ENCODE results near the gene PTPRC. TPM values are rescaled to one million over a fixed set of nuclear protein-coding genes. Genes with fewer than 3 reads are reported as not detected.

PTPRC gene
- total and polyA plus RNA-seq, 7 donors: 0.42 to 7.0 (median 3.9) TPM

- no peak for TF ChIP-seq CTCF (IDR thresholded peaks at IDR 0.05)
- ATAC-seq (no peak), DNase-seq (no peak)
- Histone ChIP-seq H3K36me3 (ENCODE audit: insufficient read depth in 1 of 2, low read depth in 1 of 2) (no peaks in the 10 kb centered on the region), H3K9me3 (no peaks in the 10 kb centered on the region), H3K4me3 (no peak overlapping the region), H3K27me3 (ENCODE audit: insufficient read depth in 3 of 3, low read length in 2 of 3) (no peaks in the 10 kb centered on the region), H3K27ac (no peak overlapping the region), H3K4me1 (no peaks in the 10 kb centered on the region)
- intact Hi-C loops (cut with DNase I): loop anchor here in 1 of 2 donors (10.0 kb wide), 1 partner anchor 793 kb away; no protein-coding TSS in a partner anchor
- WGBS, 3 donors: 67 to 73% (median 69%) methylated on average over 3 of the region's 3 CpGs
These were observed 112.9 kb downstream of the PTPRC start for GRCh38 chr1:198751741-198752140.

GRCh38 chr1:198754670-198755069 lies 115.8 kb downstream of the PTPRC start:
- Histone ChIP-seq H3K36me3 (ENCODE audit: insufficient read depth in 1 of 2, low read depth in 1 of 2) (no peaks in the 10 kb centered on the region), H3K27me3 (ENCODE audit: insufficient read depth in 3 of 3, low read length in 2 of 3) (no peaks in the 10 kb centered on the region), H3K4me3 (no peak overlapping the region), H3K9me3 (no peaks in the 10 kb centered on the region), H3K27ac (no peak overlapping the region), H3K4me1 (no peaks in the 10 kb centered on the region)
- ATAC-seq (no peak), DNase-seq (no peak)
- intact Hi-C loops (cut with DNase I): loop anchor here (5.0 to 10.0 kb wide), 2 partner anchors 790 to 798 kb away; no protein-coding TSS in a partner anchor
- WGBS, 3 donors: 70 to 76% (median 75%) methylated on average over 1 of the region's 1 CpG
- no peak for TF ChIP-seq CTCF (IDR thresholded peaks at IDR 0.05)

GRCh38 chr1:198755715-198756114 lies 116.9 kb downstream of the PTPRC start:
- 63 to 77% (median 76%) methylated on average over 2 of the region's 2 CpGs for WGBS, 3 donors

GRCh38 chr1:198756470-198756869 lies 117.6 kb downstream of the PTPRC start:
- intact Hi-C loops (cut with DNase I): loop anchor here (5.0 to 10.0 kb wide), 2 partner anchors 788 to 796 kb away; no protein-coding TSS in a partner anchor
- ATAC-seq: peak in 1 of 4 donors; percentile 49
- Histone ChIP-seq H3K27ac (no peak overlapping the region), H3K4me1 (no peaks in the 10 kb centered on the region), H3K9me3 (no peaks in the 10 kb centered on the region), H3K36me3 (ENCODE audit: insufficient read depth in 1 of 2, low read depth in 1 of 2) (no peaks in the 10 kb centered on the region), H3K4me3 (no peak overlapping the region), H3K27me3 (ENCODE audit: insufficient read depth in 3 of 3, low read length in 2 of 3) (no peaks in the 10 kb centered on the region)
- TF ChIP-seq CTCF (IDR thresholded peaks at IDR 0.05): peak; percentile 45
- DNase-seq: no peak

More at GRCh38 chr1:198755715-198756114, 116.9 kb downstream of the PTPRC start:
- Histone ChIP-seq H3K4me1 (no peaks in the 10 kb centered on the region), H3K4me3 (no peak overlapping the region), H3K9me3 (no peaks in the 10 kb centered on the region), H3K27ac (no peak overlapping the region), H3K27me3 (ENCODE audit: insufficient read depth in 3 of 3, low read length in 2 of 3) (no peaks in the 10 kb centered on the region), H3K36me3 (ENCODE audit: insufficient read depth in 1 of 2, low read depth in 1 of 2) (no peaks in the 10 kb centered on the region)
- ATAC-seq: no peak
- no peak for DNase-seq
- no peak for TF ChIP-seq CTCF (IDR thresholded peaks at IDR 0.05)
- intact Hi-C loops (cut with DNase I): loop anchor here (5.0 to 10.0 kb wide), 2 partner anchors 789 to 797 kb away; no protein-coding TSS in a partner anchor

Data from psoas muscle (tissue), 8 donors.